Lower lobe of right lung (tissue), 2 donors: Measurements from ENCODE around the gene SOHLH2. TPM values are rescaled to one million over a fixed set of nuclear protein-coding genes. Genes with fewer than 3 reads are reported as not detected.

ENCODE experiments used
- ATAC-seq, 2 donors: fragments of 200-7000 bp; cut with Tn5 transposase; one replicate each; pipeline ENCODE4 v1.9.1; 2020 to 2022; ENCODE audit warnings: mild to moderate bottlenecking in 2 of 2, moderate library complexity in 2 of 2
- DNase-seq: peaks from one replicate; pipeline ENCODE4 v3.0.0-alpha.2; 2020
- H3K27ac ChIP-seq: fragments of 200-600 bp; one replicate; pipeline ENCODE4 v1.8.0; 2022
- H3K27me3 ChIP-seq: fragments of 200-600 bp; one replicate; pipeline ENCODE4 v1.8.0; 2022; ENCODE audit warnings: low read depth
- H3K36me3 ChIP-seq: fragments of 200-600 bp; one replicate; pipeline ENCODE4 v1.8.0; 2022; ENCODE audit warnings: mild to moderate bottlenecking
- H3K4me1 ChIP-seq: fragments of 200-600 bp; one replicate; pipeline ENCODE4 v1.8.0; 2022
- H3K4me3 ChIP-seq: fragments of 200-600 bp; one replicate; pipeline ENCODE4 v1.8.0; 2022; ENCODE audit warnings: mild to moderate bottlenecking
- H3K9me3 ChIP-seq: fragments of 200-600 bp; one replicate; pipeline ENCODE4 v1.8.0; 2022
- intact Hi-C: fragments of 100-400 bp; cut with DNase I; formaldehyde crosslinking; loops from one replicate; pipeline ENCODE4 v1.11.0; 2022
- total RNA-seq: library from RNA; stranded (reverse); fragmentation: NEBNext Ultra II Directional; extraction: Animal tissue kit (Norgen Biotek cat#: 25700); gene quantifications from one replicate; pipeline ENCODE4 v1.2.1, GENCODE V29; 2021
- TF ChIP-seq, protein P1 (sequence below): fragments of 200-600 bp; IDR thresholded peaks from one replicate; pipeline ENCODE4 v1.8.0; 2022; ENCODE audit warnings: antibody characterized with exemption, mild to moderate bottlenecking
- donor health status: DM: no; HTN: yes; CAD: no; lungs with severe emphysema.

SOHLH2 gene
- total RNA-seq, 1 donor from 2014 or later: not detected

DNA sequence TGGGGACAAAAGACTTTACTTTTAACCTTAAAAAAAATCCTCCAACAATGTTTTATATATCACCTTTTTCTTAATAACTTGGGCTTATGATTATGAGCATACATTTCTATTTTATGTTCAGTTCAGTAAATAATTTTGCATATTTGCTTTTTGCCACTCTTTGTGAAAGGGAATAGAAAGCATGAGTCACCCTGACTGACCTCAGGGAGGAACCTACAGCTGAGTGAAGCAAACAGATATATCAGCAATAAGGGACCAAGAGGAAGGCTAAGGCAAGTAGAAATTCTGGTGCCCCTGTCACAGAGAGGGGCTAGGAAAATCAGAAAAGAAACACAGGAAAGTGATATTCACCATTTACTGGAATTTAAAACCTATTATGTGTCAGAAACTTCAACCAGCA is 37.2 kb upstream of the SOHLH2 start:
- Histone ChIP-seq H3K4me1 (no peaks in the 10 kb centered on the region), H3K4me3 (no peak overlapping the region), H3K9me3 (peaks cover 4% of the 10 kb centered on the region), H3K36me3 (no peaks in the 10 kb centered on the region), H3K27me3 (no peaks in the 10 kb centered on the region), H3K27ac (no peak overlapping the region)
- ATAC-seq: no peak
- TF ChIP-seq, protein P1, sequence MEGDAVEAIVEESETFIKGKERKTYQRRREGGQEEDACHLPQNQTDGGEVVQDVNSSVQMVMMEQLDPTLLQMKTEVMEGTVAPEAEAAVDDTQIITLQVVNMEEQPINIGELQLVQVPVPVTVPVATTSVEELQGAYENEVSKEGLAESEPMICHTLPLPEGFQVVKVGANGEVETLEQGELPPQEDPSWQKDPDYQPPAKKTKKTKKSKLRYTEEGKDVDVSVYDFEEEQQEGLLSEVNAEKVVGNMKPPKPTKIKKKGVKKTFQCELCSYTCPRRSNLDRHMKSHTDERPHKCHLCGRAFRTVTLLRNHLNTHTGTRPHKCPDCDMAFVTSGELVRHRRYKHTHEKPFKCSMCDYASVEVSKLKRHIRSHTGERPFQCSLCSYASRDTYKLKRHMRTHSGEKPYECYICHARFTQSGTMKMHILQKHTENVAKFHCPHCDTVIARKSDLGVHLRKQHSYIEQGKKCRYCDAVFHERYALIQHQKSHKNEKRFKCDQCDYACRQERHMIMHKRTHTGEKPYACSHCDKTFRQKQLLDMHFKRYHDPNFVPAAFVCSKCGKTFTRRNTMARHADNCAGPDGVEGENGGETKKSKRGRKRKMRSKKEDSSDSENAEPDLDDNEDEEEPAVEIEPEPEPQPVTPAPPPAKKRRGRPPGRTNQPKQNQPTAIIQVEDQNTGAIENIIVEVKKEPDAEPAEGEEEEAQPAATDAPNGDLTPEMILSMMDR: no peak
- intact Hi-C loops: no loop called here
- no peak for DNase-seq

DNA sequence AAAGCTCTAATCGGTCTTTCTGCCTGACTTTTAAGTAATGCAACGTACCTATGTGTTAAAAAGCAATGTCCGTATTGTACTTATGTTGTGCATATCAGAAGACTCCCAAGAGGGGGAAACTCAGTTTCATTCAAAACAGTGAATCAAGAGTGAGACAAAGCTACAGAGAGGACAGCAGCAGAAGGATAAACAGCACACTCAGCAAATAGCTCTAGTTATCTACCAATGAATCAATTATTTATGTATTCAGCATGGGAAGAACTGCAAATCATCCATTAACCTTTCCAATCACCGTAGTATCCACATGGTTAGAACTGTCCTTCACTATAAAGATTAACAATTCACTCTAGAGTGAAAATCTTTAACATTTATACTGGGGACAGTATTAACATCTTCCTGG is 36.7 kb upstream of the SOHLH2 start:
- intact Hi-C loops: no loop called here
- Histone ChIP-seq H3K36me3 (no peaks in the 10 kb centered on the region), H3K4me3 (no peak overlapping the region), H3K4me1 (no peaks in the 10 kb centered on the region), H3K27me3 (no peaks in the 10 kb centered on the region), H3K27ac (no peak overlapping the region), H3K9me3 (peaks cover 4% of the 10 kb centered on the region)
- ATAC-seq: no peak
- no peak for DNase-seq
- TF ChIP-seq, protein P1: no peak

DNA sequence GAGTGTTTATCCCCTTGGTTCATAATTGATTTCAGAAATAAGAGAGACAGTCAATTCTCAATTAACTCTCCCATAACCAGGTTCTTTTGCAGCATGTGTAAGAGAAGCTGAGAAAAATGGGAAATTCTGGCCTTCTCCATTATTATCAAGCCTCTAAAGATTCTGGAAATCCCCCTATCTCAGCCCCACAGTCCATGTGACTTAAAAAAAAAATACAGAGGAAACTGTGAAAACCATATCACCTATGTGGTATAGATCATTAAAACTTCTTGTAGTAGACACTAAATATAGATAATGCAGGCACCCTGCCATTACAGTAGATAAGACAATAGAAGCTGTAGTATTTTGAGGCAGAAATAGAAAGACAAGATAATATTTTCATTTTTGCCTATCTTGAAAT is 34.3 kb upstream of the SOHLH2 start:
- intact Hi-C loops: no loop called here

DNA sequence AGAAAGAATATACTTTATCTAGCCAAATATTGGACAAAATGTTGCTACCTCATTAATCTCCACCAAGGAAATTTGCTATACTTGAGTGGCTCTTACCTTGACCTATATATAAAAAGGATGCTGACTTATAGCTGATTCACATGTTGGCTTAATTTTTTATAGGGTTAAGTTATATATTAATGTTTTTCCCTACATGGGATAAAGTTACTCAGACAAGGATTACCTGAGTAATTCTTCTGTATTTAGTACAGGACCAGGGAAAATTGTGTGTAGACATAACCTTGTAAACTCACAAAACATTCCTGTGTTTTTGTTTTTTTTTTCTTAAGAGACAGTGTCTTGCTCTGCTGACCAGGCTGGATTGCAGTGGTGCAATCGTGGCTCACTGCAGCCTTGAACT is 30.6 kb upstream of the SOHLH2 start:
- intact Hi-C loops: no loop called here
- ATAC-seq (no peak), DNase-seq (no peak)
- Histone ChIP-seq H3K9me3 (peaks cover 4% of the 10 kb centered on the region), H3K4me1 (no peaks in the 10 kb centered on the region), H3K27me3 (no peaks in the 10 kb centered on the region), H3K36me3 (no peaks in the 10 kb centered on the region), H3K27ac (no peak overlapping the region), H3K4me3 (no peak overlapping the region)
- TF ChIP-seq, protein P1: no peak

More for the DNA sequence above, 34.3 kb upstream of the SOHLH2 start:
- Histone ChIP-seq H3K4me3 (no peak overlapping the region), H3K27me3 (no peaks in the 10 kb centered on the region), H3K27ac (no peak overlapping the region), H3K9me3 (peaks cover 4% of the 10 kb centered on the region), H3K36me3 (no peaks in the 10 kb centered on the region), H3K4me1 (no peaks in the 10 kb centered on the region)
- TF ChIP-seq, protein P1: no peak
- ATAC-seq: no peak
- no peak for DNase-seq

DNA sequence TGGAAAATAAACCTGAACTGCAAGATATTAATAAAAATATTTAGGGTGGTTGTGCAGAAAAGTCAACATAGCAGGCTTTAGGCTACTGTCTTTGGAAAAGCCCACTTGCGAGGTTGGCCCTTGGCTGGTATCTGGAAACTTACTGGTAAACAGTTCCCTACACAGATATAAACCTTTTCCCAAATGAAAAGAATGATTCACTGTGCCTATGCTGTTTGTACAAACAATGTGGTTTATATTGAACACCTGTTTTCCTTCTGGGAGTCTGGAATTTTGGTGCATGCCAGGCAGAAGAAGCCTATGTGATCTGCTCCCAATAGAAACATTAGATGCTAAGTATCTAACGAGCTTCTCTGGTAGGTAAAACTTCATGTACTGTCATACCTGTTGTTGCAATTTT is 29.7 kb upstream of the SOHLH2 start:
- no peak overlapping the region for H3K27ac ChIP-seq
- intact Hi-C loops: no loop called here

More for the DNA sequence above, 29.7 kb upstream of the SOHLH2 start:
- TF ChIP-seq, protein P1: no peak
- no peak for DNase-seq
- Histone ChIP-seq H3K9me3 (peaks cover 4% of the 10 kb centered on the region), H3K27me3 (no peaks in the 10 kb centered on the region), H3K4me3 (no peak overlapping the region), H3K4me1 (no peaks in the 10 kb centered on the region), H3K36me3 (no peaks in the 10 kb centered on the region)
- ATAC-seq: no peak
